Measurements from ENCODE around the gene CTPS2.
"Not testable (repeated sequence)": the region's sequence is repeated elsewhere in the genome, so short reads cannot be mapped to it uniquely, and the experiment has no call there.

The CTPS2 gene

GRCh38 chrX:16718824-16719333 lies 6.4 kb upstream of the CTPS2 start:
- no peaks in the 10 kb centered on the region for H3K9me3 Mint-ChIP-seq
- peak overlapping the region; percentile 94 for H3K4me3 Mint-ChIP-seq
- DNase-seq, result no peak
- TF ChIP-seq CTCF (IDR thresholded peaks at IDR 0.05), result no peak
- peaks cover 58% of the 10 kb centered on the region for H3K4me1 Mint-ChIP-seq
- H3K36me3 Mint-ChIP-seq (ENCODE audit: low read depth), result peaks cover 28% of the 10 kb centered on the region
- peaks cover 4% of the 10 kb centered on the region for H3K27me3 Mint-ChIP-seq (ENCODE audit: low read depth, poor library complexity)
- peak overlapping the region; percentile 100 for H3K27ac Mint-ChIP-seq

GRCh38 chrX:16716451-16716850 lies 4.0 kb upstream of the CTPS2 start:
- not testable (repeated sequence) for H3K9me3 Mint-ChIP-seq; DNase-seq; H3K27me3 Mint-ChIP-seq (ENCODE audit: low read depth, poor library complexity); H3K36me3 Mint-ChIP-seq (ENCODE audit: low read depth); H3K4me3 Mint-ChIP-seq
- peak overlapping the region; percentile 29 for H3K27ac Mint-ChIP-seq
- H3K4me1 Mint-ChIP-seq, result peaks cover 43% of the 10 kb centered on the region

GRCh38 chrX:16715638-16716037 lies 3.2 kb upstream of the CTPS2 start:
- H3K4me3 Mint-ChIP-seq; H3K27me3 Mint-ChIP-seq (ENCODE audit: low read depth, poor library complexity); H3K36me3 Mint-ChIP-seq (ENCODE audit: low read depth); DNase-seq; H3K9me3 Mint-ChIP-seq; H3K27ac Mint-ChIP-seq: not testable (repeated sequence)
- peaks cover 43% of the 10 kb centered on the region for H3K4me1 Mint-ChIP-seq

GRCh38 chrX:16714504-16714903 lies 2.0 kb upstream of the CTPS2 start:
- Mint-ChIP-seq H3K4me3 (peak overlapping the region; percentile 29), H3K27ac (no peak overlapping the region), H3K27me3 (ENCODE audit: low read depth, poor library complexity) (peaks cover 5% of the 10 kb centered on the region), H3K36me3 (ENCODE audit: low read depth) (peaks cover 10% of the 10 kb centered on the region), H3K4me1 (peaks cover 43% of the 10 kb centered on the region), H3K9me3 (no peaks in the 10 kb centered on the region)
- TF ChIP-seq CTCF (IDR thresholded peaks at IDR 0.05), result no peak
- DNase-seq, result no peak

GRCh38 chrX:16711893-16712547 lies 449 bp downstream of the CTPS2 start:
- Mint-ChIP-seq H3K27me3 (ENCODE audit: low read depth, poor library complexity) (peaks cover 5% of the 10 kb centered on the region), H3K9me3 (no peaks in the 10 kb centered on the region), H3K36me3 (ENCODE audit: low read depth) (peaks cover 27% of the 10 kb centered on the region), H3K4me1 (peaks cover 31% of the 10 kb centered on the region), H3K4me3 (peak overlapping the region; percentile 93), H3K27ac (peak overlapping the region; percentile 94)
- DNase-seq, result peak; percentile 66
- no peak for TF ChIP-seq CTCF (IDR thresholded peaks at IDR 0.05)

- Mint-ChIP-seq H3K36me3 (ENCODE audit: low read depth) (peaks cover 29% of the 10 kb centered on the region), H3K27ac (peak overlapping the region; percentile 94), H3K4me3 (peak overlapping the region; percentile 93), H3K9me3 (no peaks in the 10 kb centered on the region), H3K4me1 (peaks cover 31% of the 10 kb centered on the region), H3K27me3 (ENCODE audit: low read depth, poor library complexity) (peaks cover 3% of the 10 kb centered on the region)
- TF ChIP-seq CTCF (IDR thresholded peaks at IDR 0.05), result no peak
- DNase-seq, result no peak
These were observed 1.2 kb downstream of the CTPS2 start for GRCh38 chrX:16711219-16711811.

- Mint-ChIP-seq H3K4me3 (no peak overlapping the region), H3K9me3 (no peaks in the 10 kb centered on the region), H3K27ac (no peak overlapping the region), H3K4me1 (peaks cover 26% of the 10 kb centered on the region), H3K36me3 (ENCODE audit: low read depth) (peaks cover 53% of the 10 kb centered on the region), H3K27me3 (ENCODE audit: low read depth, poor library complexity) (no peaks in the 10 kb centered on the region)
- no peak for DNase-seq
- TF ChIP-seq CTCF (IDR thresholded peaks at IDR 0.05), result no peak
These were observed 4.5 kb downstream of the CTPS2 start for GRCh38 chrX:16708016-16708415.

Measured in nephron progenitor cell (in vitro differentiated cells).